AG04450 (cell line): ENCODE results near the gene TMEM151A. TPM values are rescaled to one million over a fixed set of nuclear protein-coding genes. Genes with fewer than 3 reads are reported as not detected.

ENCODE experiments used
- CTCF ChIA-PET: fragments of 300-600, 350-600 bp; formaldehyde crosslinking; extraction: SDS; loops from one replicate; lab custom pipeline; 2022; ENCODE audit warnings: antibody characterized with exemption, inconsistent platforms; lab: Charles Lee
- POLR2A ChIA-PET: fragments of 350-600 bp; formaldehyde crosslinking; extraction: SDS; loops from one replicate; lab custom pipeline; 2021; ENCODE audit warnings: antibody characterized with exemption, inconsistent platforms; lab: Yijun Ruan, JAX
- DNase-seq: peaks from one replicate; pipeline ENCODE4 v3.0.0-alpha.2; 2011; ENCODE audit warnings: low read depth, low spot score
- H3K27ac ChIP-seq: one replicate; pipeline ENCODE4 v1.5.1; 2012; ENCODE audit warnings: low read depth, low read length, control low read depth
- H3K27me3 ChIP-seq: one replicate; pipeline ENCODE4 v1.6.0; 2012; ENCODE audit warnings: low read length; ENCODE audit not compliant: control insufficient read depth, insufficient read depth
- H3K4me3 ChIP-seq: 2 replicates; pipeline ENCODE4 v1.5.1; 2011; ENCODE audit warnings: mild to moderate bottlenecking, low read depth, low read length, control low read depth
- H3K9me3 ChIP-seq: 2 replicates; pipeline ENCODE4 v1.5.1; 2012; ENCODE audit warnings: low read length; ENCODE audit not compliant: control insufficient read depth, insufficient read depth
- CTCF ChIP-seq: IDR thresholded peaks from 2 replicates; pipeline ENCODE4 v1.5.1; 2011; ENCODE audit warnings: low read depth, low read length, control low read depth, inconsistent platforms
- polyA minus RNA-seq: library from RNA; depleted of rRNA, polyadenylated mRNA; stranded (reverse); fragments of >200 nt; gene quantifications from 2 replicates; pipeline ENCODE4 v1.2.3, GENCODE V29; 2011; rRNA and poly(A)+ RNA removed
- polyA plus RNA-seq: library from polyadenylated mRNA; depleted of rRNA; stranded (reverse); fragments of >200 nt; gene quantifications from 2 replicates; pipeline ENCODE4 v1.2.3, GENCODE V29; 2011; rRNA removed

The TMEM151A gene
- not detected in 2 replicates for polyA plus RNA-seq
- polyA minus RNA-seq: not detected in 2 replicates

GRCh38 chr11:66291706-66292542 is at the start of gene TMEM151A:
TSS of gene TMEM151A (plus strand) at chr11:66291894. CDS start at chr11:66292014, 120 bp downstream.
- Histone ChIP-seq H3K9me3 (no peaks in the 10 kb centered on the region; the same call in 1 of the 2 replicates), H3K27ac (no peak within 1 kb of the TSS), H3K27me3 (peaks cover 19% of the 10 kb centered on the region), H3K4me3 (no peak within 1 kb of the TSS)
- no peak for DNase-seq
- POLR2A ChIA-PET: interaction anchor here (0.9 kb wide), 1 partner anchor 10 kb away, joined by 3 read pairs; no protein-coding TSS in a partner anchor
- no peak for TF ChIP-seq CTCF
- CTCF ChIA-PET: interaction anchor here (1.4 kb wide), 1 partner anchor 10 kb away, joined by 6 read pairs; no protein-coding TSS in a partner anchor

- ChIA-PET CTCF (interaction anchor here (2.7 kb wide), 1 partner anchor 20 kb away, joined by 15 read pairs; no protein-coding TSS in a partner anchor), POLR2A (interaction anchor here (0.6 kb wide), 1 partner anchor 13 kb away, joined by 4 read pairs; no protein-coding TSS in a partner anchor)
- H3K27me3 ChIP-seq: no peaks in the 10 kb centered on the region
- no peak for TF ChIP-seq CTCF
- H3K4me3 ChIP-seq: no peak overlapping the region
- DNase-seq: no peak
- no peak overlapping the region for H3K27ac ChIP-seq
- no peaks in the 10 kb centered on the region for H3K9me3 ChIP-seq
Measured at GRCh38 chr11:66242095-66242765, 49.5 kb upstream of the TMEM151A start.

- Histone ChIP-seq H3K4me3 (no peak overlapping the region), H3K9me3 (no peaks in the 10 kb centered on the region), H3K27me3 (no peaks in the 10 kb centered on the region), H3K27ac (no peak overlapping the region)
- POLR2A ChIA-PET: no interaction called here
- no peak for DNase-seq
- no peak for TF ChIP-seq CTCF
- CTCF ChIA-PET: no interaction called here
Measured at GRCh38 chr11:66243782-66244535, 47.7 kb upstream of the TMEM151A start.

GRCh38 chr11:66247295-66247694 is 44.4 kb upstream of the TMEM151A start:
- DNase-seq: no peak
- ChIA-PET CTCF (interaction anchor here (1.2 to 2.3 kb wide), 2 partner anchors 12 to 24 kb away, joined by 8 to 9 read pairs; no protein-coding TSS in a partner anchor), POLR2A (interaction anchor here (1.2 kb wide), 1 partner anchor 11 kb away, joined by 3 read pairs; no protein-coding TSS in a partner anchor)
- no peak for TF ChIP-seq CTCF
- H3K4me3 ChIP-seq: no peak overlapping the region
- H3K27ac ChIP-seq: no peak overlapping the region
- no peaks in the 10 kb centered on the region for H3K27me3 ChIP-seq
- H3K9me3 ChIP-seq: no peaks in the 10 kb centered on the region
